ENCODE data around the gene SNRNP48.

SNRNP48 gene

GRCh38 chr6:7558781-7559180 lies 31.2 kb upstream of the SNRNP48 start:
- DNase-seq (ENCODE audit: low spot score) = no peak
- TF ChIP-seq CTCF (IDR thresholded peaks at IDR 0.05; ENCODE audit: borderline replicate concordance, control extremely low read depth, extremely low read depth, insufficient read depth, missing control alignments) = no peak
- in situ Hi-C loops (cut with MboI; ENCODE audit: low sequenced_read_pairs, unreplicated experiment) = no loop called here

DNA sequence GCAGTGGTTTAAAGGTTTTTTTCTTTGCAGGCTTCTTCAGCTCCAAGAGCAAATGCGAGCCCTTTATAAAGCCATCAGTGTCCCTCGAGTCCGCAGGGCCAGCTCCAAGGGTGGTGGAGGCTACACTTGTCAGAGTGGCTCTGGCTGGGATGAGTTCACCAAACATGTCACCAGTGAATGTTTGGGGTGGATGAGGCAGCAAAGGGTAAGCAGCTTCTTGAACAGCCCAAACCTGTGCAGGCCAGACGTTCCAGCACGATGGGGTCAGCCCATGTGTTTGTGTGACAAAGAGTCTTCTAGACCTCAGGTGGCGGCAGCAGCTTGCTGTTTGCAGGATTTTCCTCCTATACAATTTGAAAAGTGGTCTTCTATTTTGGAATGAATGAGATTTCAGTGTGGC lies 30.8 kb upstream of the SNRNP48 start:
- in situ Hi-C loops (cut with MboI; ENCODE audit: low sequenced_read_pairs, unreplicated experiment) = no loop called here
- no peak for TF ChIP-seq CTCF (IDR thresholded peaks at IDR 0.05; ENCODE audit: borderline replicate concordance, control extremely low read depth, extremely low read depth, insufficient read depth, missing control alignments)
- no peak for DNase-seq (ENCODE audit: low spot score)

DNA sequence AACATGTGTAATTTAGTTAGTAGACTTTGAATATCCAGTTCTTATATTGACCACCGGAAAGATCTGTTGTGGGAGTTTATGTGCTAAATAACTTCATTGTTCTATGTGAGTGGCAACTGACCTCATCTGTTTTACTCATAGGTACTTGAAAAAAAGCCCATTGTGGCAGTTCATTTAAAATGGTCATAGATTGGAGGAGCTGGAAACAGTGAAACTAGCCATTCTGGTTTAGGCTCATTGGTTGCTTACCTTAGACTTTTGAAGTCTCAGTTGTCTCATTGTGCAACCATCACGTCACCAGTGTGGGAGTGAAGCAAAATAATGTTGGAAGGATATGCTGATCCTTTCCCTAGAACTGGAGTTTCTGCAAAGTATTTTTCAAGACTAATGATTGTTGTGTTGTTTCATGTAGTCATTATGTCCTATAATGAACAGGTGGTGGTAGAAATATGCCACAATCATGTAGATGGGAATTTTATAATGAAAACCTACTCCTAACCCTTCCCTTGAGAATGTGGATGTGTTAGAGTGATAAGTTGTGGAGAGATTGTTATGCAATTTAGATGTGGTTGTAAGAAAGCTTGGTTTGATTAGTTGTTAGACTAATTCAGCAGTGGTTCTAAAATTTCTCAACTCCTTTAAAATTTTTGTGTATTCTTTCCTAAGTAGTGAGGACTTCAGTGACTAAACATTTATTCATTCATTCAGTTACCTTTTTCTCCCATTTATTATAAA lies 30.2 kb upstream of the SNRNP48 start:
- TF ChIP-seq CTCF (IDR thresholded peaks at IDR 0.05; ENCODE audit: borderline replicate concordance, control extremely low read depth, extremely low read depth, insufficient read depth, missing control alignments) = no peak
- in situ Hi-C loops (cut with MboI; ENCODE audit: low sequenced_read_pairs, unreplicated experiment) = no loop called here
- no peak for DNase-seq (ENCODE audit: low spot score)

- no peak for TF ChIP-seq CTCF (IDR thresholded peaks at IDR 0.05; ENCODE audit: borderline replicate concordance, control extremely low read depth, extremely low read depth, insufficient read depth, missing control alignments)
- no peak for DNase-seq (ENCODE audit: low spot score)
- in situ Hi-C loops (cut with MboI; ENCODE audit: low sequenced_read_pairs, unreplicated experiment) = no loop called here
Measured at GRCh38 chr6:7561153-7561964, 28.6 kb upstream of the SNRNP48 start.

- in situ Hi-C loops (cut with MboI; ENCODE audit: low sequenced_read_pairs, unreplicated experiment) = no loop called here
- no peak for TF ChIP-seq CTCF (IDR thresholded peaks at IDR 0.05; ENCODE audit: borderline replicate concordance, control extremely low read depth, extremely low read depth, insufficient read depth, missing control alignments)
- no peak for DNase-seq (ENCODE audit: low spot score)
Measured at GRCh38 chr6:7562769-7563168, 27.2 kb upstream of the SNRNP48 start.

DNA sequence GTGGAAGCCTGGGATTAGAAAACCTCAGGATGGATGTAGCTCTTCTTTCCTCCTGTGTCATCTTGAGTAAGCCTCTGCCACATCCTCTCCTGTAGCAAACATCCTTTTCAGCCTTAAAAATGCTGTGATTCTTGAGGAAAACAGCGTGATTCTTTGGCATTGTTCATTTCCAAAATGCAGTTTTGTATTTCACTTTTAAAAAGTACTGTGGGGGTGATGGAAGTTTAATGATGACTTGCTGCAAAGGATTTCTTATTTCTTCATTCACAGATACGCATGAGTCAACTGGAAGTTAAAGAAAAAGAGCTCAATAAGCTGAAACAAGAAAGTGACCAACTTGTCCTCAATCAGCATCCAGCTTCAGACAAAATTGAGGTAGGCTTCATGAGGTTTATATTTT lies 23.9 kb upstream of the SNRNP48 start:
- DNase-seq (ENCODE audit: low spot score) = no peak
- in situ Hi-C loops (cut with MboI; ENCODE audit: low sequenced_read_pairs, unreplicated experiment) = no loop called here
- no peak for TF ChIP-seq CTCF (IDR thresholded peaks at IDR 0.05; ENCODE audit: borderline replicate concordance, control extremely low read depth, extremely low read depth, insufficient read depth, missing control alignments)
